HS-27A (cell line): ENCODE results near the gene CRYBG1.
"Not testable (repeated sequence)": the region's sequence is repeated elsewhere in the genome, so short reads cannot be mapped to it uniquely, and the experiment has no call there.

Experiments used
- DNase-seq: peaks from one replicate; pipeline ENCODE4 v3.0.0-alpha.2; 2012; ENCODE audit warnings: low read depth, missing footprints

CRYBG1 gene

GRCh38 chr6:106509420-106510089, 149.0 kb downstream of the CRYBG1 start:
- DNase-seq: no peak

GRCh38 chr6:106510090-106510970, 149.8 kb downstream of the CRYBG1 start:
- no peak for DNase-seq

DNA sequence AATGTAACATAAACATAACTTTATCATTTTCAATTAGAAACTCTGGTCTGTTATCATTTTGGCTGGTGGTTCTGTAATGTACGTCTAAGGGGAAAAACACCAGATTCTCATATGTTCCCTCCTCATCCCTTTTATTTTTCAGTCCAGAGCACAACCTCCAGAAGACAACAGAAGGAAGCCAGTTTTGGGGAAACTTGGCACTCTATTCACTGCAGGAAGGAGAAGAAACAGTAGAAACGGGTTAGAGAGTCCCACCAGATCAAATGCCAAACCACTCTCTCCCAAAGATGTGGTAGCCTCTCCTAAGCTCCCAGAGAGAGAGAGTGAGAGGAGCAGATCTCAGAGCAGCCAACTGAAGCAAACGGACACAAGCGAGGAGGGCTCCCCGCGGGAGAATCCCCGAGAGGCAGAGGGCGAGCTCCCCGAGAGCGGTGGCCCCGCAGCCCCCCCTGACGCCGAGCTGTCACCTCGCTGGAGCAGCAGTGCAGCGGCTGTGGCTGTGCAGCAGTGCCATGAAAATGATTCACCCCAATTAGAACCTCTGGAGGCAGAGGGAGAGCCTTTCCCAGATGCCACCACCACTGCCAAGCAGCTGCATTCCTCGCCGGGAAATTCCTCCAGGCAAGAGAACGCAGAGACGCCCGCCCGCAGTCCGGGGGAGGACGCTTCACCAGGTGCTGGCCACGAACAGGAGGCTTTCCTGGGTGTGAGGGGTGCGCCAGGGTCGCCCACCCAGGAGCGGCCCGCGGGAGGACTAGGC, 151.0 kb downstream of the CRYBG1 start:
- no peak for DNase-seq

DNA sequence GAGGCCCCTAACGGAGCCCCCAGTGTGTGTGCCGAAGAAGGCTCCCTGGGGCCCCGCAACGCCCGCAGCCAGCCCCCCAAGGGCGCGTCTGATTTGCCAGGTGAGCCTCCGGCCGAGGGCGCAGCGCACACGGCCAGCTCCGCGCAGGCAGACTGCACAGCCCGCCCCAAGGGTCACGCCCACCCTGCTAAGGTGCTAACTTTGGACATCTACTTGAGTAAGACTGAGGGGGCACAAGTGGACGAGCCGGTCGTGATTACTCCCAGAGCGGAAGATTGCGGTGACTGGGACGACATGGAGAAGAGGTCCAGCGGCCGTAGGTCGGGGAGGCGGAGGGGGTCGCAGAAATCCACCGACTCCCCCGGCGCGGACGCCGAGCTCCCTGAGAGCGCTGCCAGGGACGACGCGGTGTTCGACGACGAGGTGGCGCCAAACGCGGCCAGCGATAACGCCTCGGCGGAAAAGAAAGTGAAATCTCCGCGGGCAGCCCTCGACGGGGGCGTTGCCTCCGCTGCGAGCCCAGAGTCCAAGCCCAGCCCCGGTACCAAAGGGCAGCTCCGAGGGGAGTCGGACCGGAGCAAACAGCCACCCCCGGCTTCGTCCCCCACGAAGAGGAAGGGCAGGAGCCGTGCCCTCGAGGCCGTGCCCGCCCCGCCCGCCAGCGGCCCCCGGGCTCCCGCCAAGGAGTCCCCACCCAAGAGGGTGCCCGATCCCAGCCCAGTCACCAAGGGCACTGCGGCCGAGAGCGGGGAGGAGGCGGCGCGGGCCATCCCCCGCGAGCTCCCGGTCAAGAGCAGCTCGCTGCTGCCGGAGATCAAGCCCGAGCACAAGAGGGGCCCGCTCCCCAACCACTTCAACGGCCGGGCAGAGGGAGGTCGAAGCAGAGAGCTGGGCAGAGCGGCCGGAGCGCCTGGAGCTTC, 151.8 kb downstream of the CRYBG1 start:
- DNase-seq: no peak

DNA sequence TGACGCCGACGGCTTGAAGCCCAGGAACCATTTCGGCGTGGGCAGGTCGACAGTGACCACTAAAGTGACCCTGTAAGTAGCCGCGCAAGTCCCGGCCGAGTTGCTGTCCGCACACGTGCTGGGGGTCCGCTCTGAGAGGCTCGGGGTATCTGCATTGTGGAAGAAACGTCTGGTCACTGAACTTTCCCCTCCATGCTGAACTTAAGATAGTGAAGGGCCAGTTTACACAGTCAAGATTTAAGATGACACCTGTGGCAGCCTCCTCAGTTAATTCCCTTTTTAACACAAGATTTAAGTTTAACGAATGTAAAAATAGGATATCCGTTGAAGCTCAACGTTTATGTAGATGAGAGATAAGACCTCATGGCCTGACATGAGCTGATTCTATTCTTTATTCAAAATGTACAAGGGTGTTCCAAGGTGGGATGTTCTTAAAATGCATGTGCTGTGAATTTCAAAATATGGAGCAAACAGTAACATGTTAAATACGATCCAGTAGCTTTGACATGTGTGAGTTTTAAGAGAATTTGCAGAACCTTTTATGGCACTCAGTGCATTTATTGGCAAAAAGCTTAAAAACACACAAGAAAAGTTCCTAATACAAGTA, 152.6 kb downstream of the CRYBG1 start:
- no peak for DNase-seq

DNA sequence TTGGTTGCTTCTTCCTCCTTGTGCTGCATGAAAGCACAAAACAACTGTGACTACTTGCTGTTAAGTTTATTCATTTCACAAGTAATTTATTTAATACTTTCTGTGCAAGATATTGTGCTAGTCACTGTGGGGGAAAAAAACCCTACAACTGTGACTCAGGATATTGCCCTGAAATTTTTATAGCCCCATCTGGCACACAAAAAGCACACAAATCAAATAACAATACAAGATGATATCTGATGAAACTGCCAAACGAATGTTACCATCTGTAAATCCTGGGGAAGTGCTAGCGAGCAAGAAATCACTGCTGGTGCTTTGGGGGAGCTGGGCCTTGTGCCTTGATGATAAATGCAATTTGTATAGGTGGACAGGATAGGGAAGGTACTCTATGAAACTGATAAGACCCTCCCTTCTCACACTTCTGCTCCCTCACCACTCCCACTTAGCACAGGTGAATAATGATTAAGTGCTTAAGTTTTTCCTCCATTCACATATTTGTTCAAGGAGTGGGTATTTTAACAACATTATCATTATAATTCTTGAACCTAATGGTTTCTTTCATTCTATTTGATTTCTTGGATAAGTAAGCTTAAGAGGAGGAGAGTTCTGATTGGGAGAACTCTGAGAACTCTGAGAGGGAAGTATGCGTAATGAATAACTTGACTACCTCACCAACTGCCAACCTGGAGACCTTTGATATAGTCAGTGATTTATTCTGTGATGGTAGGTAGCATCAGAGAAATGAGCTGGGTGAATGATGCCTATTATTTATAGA, 153.5 kb downstream of the CRYBG1 start:
- DNase-seq: no peak

GRCh38 chr6:106514583-106514885, 154.0 kb downstream of the CRYBG1 start:
- DNase-seq: no peak

DNA sequence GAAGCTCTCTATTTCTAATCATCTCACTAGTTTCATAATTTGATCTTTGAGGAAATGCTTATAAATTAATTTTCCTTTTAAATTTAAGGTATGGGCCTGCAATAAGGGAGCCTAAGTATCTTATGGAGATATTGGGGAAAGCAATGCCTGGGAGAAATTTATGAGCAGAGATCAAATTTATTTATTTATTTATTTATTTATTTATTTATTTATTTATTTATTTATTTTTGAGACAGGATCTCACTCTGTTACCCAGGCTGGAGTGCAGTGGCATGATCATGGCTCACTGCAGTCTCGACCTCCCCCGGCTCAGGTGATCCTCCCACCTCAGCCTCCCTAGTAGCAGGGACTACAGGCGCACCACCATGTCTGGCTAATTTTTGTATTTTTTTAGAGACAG, 155.1 kb downstream of the CRYBG1 start:
- DNase-seq: not testable (repeated sequence)

- DNase-seq: no peak
Measured at GRCh38 chr6:106516616-106517015, 156.1 kb downstream of the CRYBG1 start.

- DNase-seq: no peak
Measured at GRCh38 chr6:106517706-106518105, 157.2 kb downstream of the CRYBG1 start.

- no peak for DNase-seq
Measured at GRCh38 chr6:106518748-106519147, 158.2 kb downstream of the CRYBG1 start.

DNA sequence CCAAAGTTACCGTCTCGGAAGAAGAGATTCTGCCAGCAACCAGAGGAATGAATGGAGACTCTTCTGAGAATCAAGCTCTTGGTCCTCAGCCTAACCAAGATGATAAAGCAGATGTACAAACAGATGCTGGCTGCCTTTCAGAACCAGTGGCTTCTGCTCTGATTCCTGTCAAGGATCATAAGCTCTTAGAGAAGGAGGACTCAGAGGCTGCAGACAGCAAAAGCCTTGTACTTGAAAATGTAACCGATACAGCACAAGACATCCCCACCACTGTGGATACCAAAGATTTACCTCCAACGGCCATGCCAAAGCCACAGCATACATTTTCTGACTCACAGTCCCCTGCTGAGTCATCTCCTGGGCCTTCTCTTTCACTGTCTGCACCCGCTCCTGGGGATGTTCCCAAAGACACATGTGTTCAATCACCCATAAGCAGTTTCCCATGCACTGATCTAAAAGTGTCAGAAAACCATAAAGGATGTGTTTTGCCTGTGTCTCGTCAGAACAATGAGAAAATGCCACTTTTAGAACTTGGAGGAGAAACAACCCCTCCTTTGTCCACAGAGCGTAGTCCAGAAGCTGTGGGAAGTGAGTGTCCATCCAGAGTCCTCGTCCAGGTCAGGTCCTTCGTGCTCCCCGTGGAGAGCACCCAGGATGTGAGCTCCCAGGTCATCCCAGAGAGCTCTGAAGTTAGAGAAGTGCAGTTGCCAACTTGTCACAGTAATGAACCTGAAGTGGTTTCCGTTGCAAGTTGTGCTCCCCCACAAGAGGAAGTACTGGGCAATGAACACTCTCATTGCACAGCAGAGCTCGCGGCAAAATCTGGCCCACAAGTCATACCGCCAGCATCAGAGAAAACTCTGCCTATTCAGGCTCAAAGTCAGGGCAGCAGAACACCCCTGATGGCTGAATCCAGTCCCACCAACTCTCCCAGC, 159.2 kb downstream of the CRYBG1 start:
- DNase-seq: peak; percentile 68

GRCh38 chr6:106520711-106521401, 160.3 kb downstream of the CRYBG1 start:
- DNase-seq: no peak

GRCh38 chr6:106522562-106523250, 162.2 kb downstream of the CRYBG1 start:
- no peak for DNase-seq

DNA sequence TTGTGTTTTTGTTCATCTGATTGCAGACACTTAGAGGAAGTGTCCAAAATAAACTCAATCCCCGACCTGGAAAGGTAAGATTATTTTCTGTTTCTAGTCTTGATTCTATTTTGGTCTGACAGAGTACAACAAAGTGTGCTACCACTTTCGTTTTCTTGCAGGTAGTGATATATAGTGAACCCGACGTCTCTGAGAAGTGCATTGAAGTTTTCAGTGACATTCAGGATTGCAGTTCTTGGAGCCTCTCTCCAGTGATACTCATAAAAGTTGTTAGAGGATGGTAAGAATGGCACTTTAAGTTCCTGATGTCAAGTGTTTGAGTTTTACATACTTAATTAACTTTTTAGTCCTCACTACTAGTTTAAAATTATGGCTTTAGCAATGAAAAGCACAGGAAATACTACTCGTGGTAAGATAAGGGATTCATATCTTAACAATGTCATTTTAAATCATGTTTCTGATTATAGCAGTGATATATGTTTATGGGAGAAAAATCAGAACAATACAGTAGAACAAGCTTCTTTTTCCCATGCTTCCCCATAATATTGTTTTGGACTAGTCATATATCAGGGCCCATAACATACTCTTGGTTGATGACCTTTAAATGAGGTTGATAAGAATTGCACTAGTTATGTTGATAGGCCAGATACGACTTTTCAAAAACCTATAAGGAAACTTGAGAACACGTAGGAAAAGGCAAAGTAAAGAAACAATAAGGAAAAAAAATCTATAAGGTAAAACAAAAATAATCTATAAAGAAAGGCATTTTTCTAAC, 164.8 kb downstream of the CRYBG1 start:
- DNase-seq: no peak

GRCh38 chr6:106525882-106526275, 165.4 kb downstream of the CRYBG1 start:
- no peak for DNase-seq

- DNase-seq: no peak
Measured at GRCh38 chr6:106527117-106527516, 166.6 kb downstream of the CRYBG1 start.
